GM20000 (cell line): ENCODE data around the gene ARPC5L.

Experiments used
- DNase-seq: peaks from one replicate; pipeline ENCODE4 v3.0.0; 2012; ENCODE audit warnings: low spot score
- TF ChIP-seq, protein P1 (sequence below): IDR thresholded peaks from 2 replicates; pipeline ENCODE4 v1.5.1; 2012; ENCODE audit warnings: mild to moderate bottlenecking, control low read depth; ENCODE audit errors: extremely low read depth, missing control alignments

Gene ARPC5L

DNA sequence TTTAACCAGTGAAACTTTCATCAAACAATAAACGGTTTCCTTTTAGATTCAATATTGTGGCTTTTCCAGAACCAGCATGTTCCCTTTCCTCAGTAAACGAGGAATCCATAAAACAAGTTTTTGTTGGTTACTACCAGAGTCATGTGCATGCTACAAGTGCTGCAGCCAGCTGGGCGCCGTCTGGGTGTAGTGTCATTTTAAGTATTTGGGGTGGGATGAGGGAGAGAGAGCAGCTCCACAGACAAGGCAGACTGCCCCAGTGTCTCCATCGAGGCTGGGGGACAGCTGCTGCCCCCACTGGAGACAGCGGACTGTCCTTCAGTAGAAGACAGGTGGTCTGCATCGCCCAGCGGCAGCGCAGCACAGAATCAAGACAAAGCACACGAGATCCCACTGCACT is 17.3 kb downstream of the ARPC5L start:
- TF ChIP-seq, protein P1, sequence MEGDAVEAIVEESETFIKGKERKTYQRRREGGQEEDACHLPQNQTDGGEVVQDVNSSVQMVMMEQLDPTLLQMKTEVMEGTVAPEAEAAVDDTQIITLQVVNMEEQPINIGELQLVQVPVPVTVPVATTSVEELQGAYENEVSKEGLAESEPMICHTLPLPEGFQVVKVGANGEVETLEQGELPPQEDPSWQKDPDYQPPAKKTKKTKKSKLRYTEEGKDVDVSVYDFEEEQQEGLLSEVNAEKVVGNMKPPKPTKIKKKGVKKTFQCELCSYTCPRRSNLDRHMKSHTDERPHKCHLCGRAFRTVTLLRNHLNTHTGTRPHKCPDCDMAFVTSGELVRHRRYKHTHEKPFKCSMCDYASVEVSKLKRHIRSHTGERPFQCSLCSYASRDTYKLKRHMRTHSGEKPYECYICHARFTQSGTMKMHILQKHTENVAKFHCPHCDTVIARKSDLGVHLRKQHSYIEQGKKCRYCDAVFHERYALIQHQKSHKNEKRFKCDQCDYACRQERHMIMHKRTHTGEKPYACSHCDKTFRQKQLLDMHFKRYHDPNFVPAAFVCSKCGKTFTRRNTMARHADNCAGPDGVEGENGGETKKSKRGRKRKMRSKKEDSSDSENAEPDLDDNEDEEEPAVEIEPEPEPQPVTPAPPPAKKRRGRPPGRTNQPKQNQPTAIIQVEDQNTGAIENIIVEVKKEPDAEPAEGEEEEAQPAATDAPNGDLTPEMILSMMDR = no peak
- no peak for DNase-seq

DNA sequence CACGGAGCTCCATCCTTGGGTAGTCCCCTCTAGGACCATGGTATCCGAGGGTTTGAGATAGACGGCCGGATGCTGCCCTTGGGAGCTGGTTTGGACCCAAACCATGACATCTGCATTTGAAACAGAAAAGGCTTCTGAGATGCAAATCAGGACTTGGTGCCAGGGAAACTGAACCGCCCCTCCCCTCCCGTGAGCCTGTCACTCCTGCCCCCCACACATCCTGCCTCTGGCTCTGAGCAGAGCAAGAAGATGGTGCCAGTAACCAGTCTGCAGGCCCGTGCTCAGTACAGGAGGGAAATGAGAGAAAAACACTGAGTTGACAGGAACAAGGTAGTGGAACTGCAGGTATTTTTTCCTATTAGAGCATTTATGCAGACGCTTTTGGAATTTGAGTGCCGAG is 18.6 kb downstream of the ARPC5L start:
- TF ChIP-seq, protein P1 = no peak
- no peak for DNase-seq

DNA sequence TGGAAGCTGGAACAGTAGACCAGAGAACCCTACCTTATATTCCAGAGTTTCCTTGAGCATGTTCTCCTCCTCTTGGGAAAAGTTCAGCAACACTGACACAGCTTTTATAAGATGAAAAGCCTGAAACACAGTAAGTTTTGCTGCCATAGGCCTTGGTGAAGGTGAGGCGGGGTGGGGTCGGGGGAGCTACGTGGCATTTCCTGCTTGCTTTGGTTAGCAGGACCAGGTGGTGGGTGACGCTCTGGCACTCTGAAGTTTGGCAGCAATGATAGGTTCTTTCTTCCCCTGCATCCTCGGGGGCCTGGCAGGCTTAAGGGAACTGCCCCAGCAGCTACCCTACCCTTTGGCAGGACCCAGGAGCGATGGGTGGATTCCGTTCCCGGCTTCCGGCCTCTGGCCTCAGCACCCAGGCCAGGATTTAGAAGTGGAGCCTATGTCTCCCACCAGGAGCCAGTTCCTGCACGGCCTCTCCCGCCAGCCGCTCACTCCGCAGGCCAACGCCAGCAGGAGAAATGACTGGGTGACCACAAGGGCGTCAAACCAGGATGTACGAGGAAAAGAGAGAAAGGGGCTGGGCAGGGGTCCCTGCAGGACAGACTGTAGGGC is 19.3 kb downstream of the ARPC5L start:
- TF ChIP-seq, protein P1 = no peak
- DNase-seq = no peak

DNA sequence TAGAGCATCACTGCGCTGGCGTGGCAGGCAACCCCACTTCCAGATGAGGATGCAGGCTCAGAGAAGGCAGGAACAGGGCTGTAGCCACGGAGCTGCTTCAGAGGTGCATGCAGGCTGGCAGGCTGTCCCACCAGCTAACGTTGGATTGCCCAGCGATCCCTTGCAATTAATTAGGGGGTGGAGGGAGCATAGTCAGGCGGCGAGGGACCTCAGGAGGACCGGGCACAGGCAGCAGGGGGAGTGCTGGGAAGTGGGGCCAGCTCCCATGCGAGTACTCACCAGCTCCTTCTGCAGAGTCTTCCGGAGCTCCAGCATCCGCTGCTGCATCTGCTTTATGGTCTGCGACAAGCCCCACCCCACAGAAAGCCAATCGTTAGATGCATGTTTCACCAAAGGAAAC is 20.3 kb downstream of the ARPC5L start:
- no peak for DNase-seq

DNA sequence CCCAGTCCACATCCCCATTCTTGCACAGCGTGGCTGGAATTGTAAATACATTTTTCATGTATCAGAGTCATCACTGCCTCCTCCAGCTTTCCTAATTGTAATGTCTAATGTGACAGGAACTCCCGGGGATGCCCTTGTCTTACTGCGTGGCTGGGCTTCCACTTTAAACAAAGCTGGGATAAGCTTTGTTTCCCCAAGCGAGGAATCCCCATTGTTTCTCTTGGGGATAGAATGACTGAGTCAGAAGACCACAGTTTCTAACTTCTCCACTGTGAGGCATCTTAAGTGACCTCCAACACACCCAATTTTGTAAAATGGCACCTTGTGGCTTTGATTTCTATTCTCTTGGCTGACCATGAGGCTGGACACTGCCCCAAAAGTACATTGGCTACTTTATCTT is 22.4 kb downstream of the ARPC5L start:
- DNase-seq = no peak
- TF ChIP-seq, protein P1 = no peak

More for the DNA sequence above, 20.3 kb downstream of the ARPC5L start:
- TF ChIP-seq, protein P1 = no peak

DNA sequence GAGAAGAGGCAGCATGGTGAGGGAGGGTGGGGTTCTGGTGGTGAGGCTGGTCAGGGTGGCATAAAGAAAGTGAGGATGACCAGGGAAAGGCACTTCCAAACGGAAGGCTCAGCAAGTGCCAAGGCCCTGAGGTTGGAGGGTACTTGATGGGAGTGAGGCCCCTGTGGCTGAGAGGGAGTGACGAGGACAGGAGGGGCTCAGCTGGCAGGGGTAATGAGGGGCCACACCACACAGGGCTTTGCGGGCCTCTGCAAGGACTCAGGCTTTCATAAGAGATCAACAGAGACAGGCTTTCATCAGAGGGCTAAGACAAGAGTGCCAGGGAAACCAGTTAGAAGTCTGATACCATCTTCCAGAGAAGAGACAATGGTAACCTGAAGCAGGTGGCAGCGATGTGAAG is 23.6 kb downstream of the ARPC5L start:
- TF ChIP-seq, protein P1 = no peak
- DNase-seq = no peak

DNA sequence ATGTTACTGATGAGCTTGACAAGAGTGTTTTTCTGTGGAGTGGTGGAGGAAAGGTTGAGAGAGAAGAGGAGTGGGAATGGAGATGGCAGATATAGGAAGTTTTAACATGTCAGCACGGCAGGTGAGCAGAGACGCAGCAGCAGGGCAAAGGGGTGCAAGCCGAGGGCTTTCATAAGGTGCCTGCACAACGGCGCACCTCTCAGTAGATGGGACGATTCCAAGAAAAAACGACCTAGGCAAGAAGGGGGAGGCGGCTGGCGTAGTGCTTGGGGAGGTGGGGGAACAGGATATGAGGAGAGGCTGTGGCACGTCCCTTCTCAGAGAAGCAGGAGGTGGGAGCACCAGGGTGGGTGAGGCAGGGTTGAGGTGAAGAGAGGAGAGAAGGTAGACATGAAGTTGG is 24.5 kb downstream of the ARPC5L start:
- TF ChIP-seq, protein P1 = no peak
- DNase-seq = no peak
